Cardiac muscle cell (in vitro differentiated cells and primary cell): ENCODE results near the gene ZNF175. TPM values are rescaled to one million over a fixed set of nuclear protein-coding genes. Genes with fewer than 3 reads are reported as not detected.

ENCODE experiments used
- DNase-seq, 2 donors: peaks; one replicate each; pipeline versions ENCODE4 v3.0.0 to v3.0.0-alpha.2; 2010 to 2017; ENCODE audit warnings: low read depth in 1 of 2, low spot score in 1 of 2
- H3K27ac ChIP-seq: fragments of 200-600 bp; sonication (generic); 2 replicates; pipeline ENCODE4 v1.5.1; 2016
- H3K27me3 ChIP-seq: fragments of 200-600 bp; sonication (generic); 2 replicates; pipeline ENCODE4 v1.6.0; 2016; ENCODE audit warnings: control low read depth
- H3K36me3 ChIP-seq: fragments of 200-600 bp; sonication (generic); 2 replicates; pipeline ENCODE4 v1.5.1; 2016; ENCODE audit warnings: control low read depth
- H3K4me1 ChIP-seq: fragments of 200-600 bp; sonication (generic); 2 replicates; pipeline ENCODE4 v1.8.1; 2017; ENCODE audit warnings: low read depth, mild to moderate bottlenecking, mixed run types
- H3K4me3 ChIP-seq: fragments of 200-600 bp; sonication (generic); 2 replicates; pipeline ENCODE4 v1.5.1; 2016; ENCODE audit warnings: mild to moderate bottlenecking
- H3K9me3 ChIP-seq: fragments of 200-600 bp; sonication (generic); 2 replicates; pipeline ENCODE4 v1.5.1; 2017; ENCODE audit warnings: low read depth, mild to moderate bottlenecking, control low read depth
- polyA plus RNA-seq: library from polyadenylated mRNA; unstranded; fragments of >200 nt; fragmentation: Nextera tagmentation; extraction: Ambion mirVana; gene quantifications from 2 replicates; pipeline ENCODE4 v1.2.1, GENCODE V29; 2016
- total RNA-seq: library from RNA; depleted of rRNA; stranded (reverse); fragments of >200 nt; gene quantifications from 2 replicates; pipeline ENCODE4 v1.2.3, GENCODE V29; 2016
- TF ChIP-seq, protein P1 (sequence below): IDR thresholded peaks from 2 replicates; pipeline ENCODE4 v1.5.1; 2012; ENCODE audit warnings: low read depth, mild to moderate bottlenecking, low read length

ZNF175 gene
- total RNA-seq, result 4.4 and 7.0 TPM in 2 replicates
- polyA plus RNA-seq, result 2.3 and 3.6 TPM in 2 replicates

DNA sequence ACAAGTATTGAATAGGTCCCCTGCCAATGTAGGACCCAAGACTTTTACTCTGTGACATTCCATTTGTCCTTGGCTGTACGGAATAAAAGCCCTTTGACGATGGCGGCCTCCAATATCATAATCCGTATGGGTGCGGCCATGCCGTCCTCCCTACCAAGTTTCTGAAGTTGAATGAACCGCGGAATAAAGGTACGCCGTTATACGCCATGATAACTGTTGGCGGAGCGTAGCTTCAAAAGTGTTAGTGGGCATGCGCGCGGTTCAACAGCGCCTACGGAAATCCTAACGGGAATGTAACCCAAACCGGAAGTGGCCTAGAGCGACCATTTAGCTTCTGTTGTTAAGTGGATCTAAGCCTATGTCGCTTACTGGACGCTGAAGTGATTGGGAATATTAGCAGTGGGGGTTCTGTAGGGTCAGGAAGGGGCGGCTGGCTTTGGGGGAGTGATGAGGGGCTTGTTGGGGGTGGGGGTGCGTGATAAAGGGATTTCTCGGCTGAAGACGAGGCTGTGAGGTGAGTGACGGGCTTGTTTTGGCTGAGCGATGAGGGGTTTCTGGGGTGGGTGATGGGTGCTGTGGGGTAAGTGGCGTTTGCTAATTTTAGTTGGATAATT is at the start of gene ZNF175:
Gene ZNF175, plus strand, starts transcription at position 322 of the 614 bp plus-strand sequence. CDS start 2,047 bp downstream, outside the sequence.
- Histone ChIP-seq H3K9me3 (no peaks in the 10 kb centered on the region), H3K4me3 (peak within 1 kb of the TSS; percentile 69), H3K27me3 (peaks cover 11% of the 10 kb centered on the region), H3K4me1 (no peaks in the 10 kb centered on the region), H3K27ac (no peak within 1 kb of the TSS), H3K36me3 (peaks cover 12% of the 10 kb centered on the region)
- TF ChIP-seq, protein P1, sequence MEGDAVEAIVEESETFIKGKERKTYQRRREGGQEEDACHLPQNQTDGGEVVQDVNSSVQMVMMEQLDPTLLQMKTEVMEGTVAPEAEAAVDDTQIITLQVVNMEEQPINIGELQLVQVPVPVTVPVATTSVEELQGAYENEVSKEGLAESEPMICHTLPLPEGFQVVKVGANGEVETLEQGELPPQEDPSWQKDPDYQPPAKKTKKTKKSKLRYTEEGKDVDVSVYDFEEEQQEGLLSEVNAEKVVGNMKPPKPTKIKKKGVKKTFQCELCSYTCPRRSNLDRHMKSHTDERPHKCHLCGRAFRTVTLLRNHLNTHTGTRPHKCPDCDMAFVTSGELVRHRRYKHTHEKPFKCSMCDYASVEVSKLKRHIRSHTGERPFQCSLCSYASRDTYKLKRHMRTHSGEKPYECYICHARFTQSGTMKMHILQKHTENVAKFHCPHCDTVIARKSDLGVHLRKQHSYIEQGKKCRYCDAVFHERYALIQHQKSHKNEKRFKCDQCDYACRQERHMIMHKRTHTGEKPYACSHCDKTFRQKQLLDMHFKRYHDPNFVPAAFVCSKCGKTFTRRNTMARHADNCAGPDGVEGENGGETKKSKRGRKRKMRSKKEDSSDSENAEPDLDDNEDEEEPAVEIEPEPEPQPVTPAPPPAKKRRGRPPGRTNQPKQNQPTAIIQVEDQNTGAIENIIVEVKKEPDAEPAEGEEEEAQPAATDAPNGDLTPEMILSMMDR, result no peak
- DNase-seq, result peak; percentile 97 to 98

DNA sequence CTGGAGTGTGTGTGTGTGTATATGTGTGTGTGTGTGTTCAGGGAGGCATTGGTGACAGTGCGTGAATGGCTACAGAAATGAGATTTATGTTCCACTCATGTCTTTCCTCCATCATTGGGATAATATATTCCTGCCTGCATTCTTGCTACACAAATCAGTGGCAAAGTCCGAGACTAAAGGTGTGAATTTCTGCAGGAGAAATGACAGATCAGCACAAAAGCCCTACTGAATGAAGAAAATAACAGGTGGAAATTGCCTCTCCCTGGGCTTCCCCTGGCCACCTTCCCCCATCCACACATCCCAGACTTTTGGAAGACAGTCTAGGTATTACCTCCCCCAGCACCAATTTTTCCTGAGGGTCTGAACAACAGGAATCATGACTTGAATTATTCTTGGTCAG is 49.7 kb upstream of the ZNF175 start:
- no peaks in the 10 kb centered on the region for H3K9me3 ChIP-seq
- no peak for DNase-seq
- TF ChIP-seq, protein P1, result no peak
- no peak overlapping the region for H3K27ac ChIP-seq
- no peak overlapping the region for H3K4me3 ChIP-seq
- H3K36me3 ChIP-seq, result no peaks in the 10 kb centered on the region
- H3K4me1 ChIP-seq, result no peaks in the 10 kb centered on the region
- no peaks in the 10 kb centered on the region for H3K27me3 ChIP-seq

DNA sequence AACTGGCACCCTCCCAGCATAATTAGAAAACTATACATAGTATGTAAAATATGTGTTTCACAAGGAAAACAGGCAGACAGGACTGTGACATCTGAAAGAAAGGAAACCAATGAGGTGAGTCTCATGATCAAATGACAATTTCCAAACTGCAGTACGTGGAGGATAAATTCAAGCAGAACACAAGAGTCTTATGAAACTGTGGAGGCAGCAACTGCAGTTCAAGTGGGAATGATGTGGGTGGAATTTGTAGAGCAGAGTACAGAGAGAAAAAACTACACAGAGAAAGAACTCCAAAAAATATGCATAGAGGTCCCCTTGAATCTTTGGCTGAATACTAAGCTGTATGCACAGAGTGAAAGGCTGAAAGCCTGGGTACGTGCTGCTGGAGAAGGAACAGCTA is 49.3 kb upstream of the ZNF175 start:
- H3K4me1 ChIP-seq, result no peaks in the 10 kb centered on the region
- no peaks in the 10 kb centered on the region for H3K36me3 ChIP-seq
- H3K27ac ChIP-seq, result no peak overlapping the region
- no peaks in the 10 kb centered on the region for H3K27me3 ChIP-seq
- DNase-seq, result no peak
- H3K4me3 ChIP-seq, result no peak overlapping the region
- H3K9me3 ChIP-seq, result no peaks in the 10 kb centered on the region
- TF ChIP-seq, protein P1, result no peak

DNA sequence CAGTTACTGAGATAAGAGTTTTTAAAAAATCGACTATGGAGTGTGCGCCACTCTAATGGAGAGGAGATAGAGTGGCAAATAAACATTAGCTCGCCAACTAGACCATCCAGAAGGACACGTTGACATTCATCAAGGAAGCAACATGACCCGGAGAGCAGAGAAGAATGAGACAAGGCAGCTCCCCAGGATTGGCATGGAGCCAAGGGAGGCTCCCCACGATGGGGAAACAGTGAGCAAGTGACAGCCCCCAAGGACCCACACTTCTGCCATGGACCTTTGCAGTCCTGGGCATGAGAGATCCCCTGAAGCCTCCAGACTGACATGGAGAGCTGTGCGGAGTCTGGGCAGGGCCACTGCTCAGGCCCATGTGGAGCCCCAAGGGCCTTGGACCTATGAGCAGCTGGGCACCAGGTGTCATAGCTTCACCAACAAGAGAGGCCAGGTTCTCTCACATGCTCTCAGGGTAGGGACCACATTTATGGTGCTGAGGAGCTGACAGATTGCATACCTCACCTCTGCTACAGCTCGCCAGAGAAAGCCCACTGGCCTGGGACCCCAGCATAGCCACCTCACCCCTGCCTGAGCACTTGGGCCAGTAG is 46.3 kb upstream of the ZNF175 start:
- Histone ChIP-seq H3K4me1 (no peaks in the 10 kb centered on the region), H3K4me3 (no peak overlapping the region), H3K27ac (no peak overlapping the region), H3K9me3 (no peaks in the 10 kb centered on the region), H3K36me3 (no peaks in the 10 kb centered on the region), H3K27me3 (no peaks in the 10 kb centered on the region)
- no peak for DNase-seq
- TF ChIP-seq, protein P1, result no peak

DNA sequence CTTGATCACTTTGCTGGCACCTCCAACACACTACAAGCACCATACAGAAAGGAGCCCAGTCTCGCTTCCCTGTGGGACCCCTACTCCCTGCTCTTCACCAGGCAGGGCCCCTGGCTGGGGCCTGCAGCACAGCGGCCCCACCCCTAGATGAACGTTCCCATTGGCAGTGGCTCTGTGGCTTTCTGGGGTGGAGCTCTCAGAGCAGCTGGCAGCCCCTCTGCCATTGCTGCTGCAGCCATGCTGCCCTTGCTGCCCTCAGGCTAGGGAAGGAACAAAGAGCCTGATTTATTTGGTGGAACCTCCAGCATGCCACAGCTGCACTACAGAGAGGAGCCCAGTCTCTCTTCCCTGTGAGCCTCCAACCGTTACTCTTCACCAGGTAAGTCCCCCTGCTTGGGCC is 45.4 kb upstream of the ZNF175 start:
- Histone ChIP-seq H3K27ac (no peak overlapping the region), H3K27me3 (no peaks in the 10 kb centered on the region), H3K36me3 (no peaks in the 10 kb centered on the region), H3K9me3 (no peaks in the 10 kb centered on the region), H3K4me1 (no peaks in the 10 kb centered on the region), H3K4me3 (no peak overlapping the region)
- TF ChIP-seq, protein P1, result no peak
- no peak for DNase-seq
